Midbrain (tissue), 1 donor: ENCODE results near the gene ONECUT2.
"Not testable (repeated sequence)": the region's sequence is repeated elsewhere in the genome, so short reads cannot be mapped to it uniquely, and the experiment has no call there.

Experiments used
- DNase-seq: peaks from one replicate; lab custom pipeline; 2025; lab: John Stamatoyannopoulos, UW

ONECUT2 gene

GRCh38 chr18:57434536-57435494, at the start of gene ONECUT2:
Gene ONECUT2, plus strand, starts transcription at chr18:57435374. Its CDS starts 343 bp downstream, at chr18:57435717.
- DNase-seq = peak; percentile 84

DNA sequence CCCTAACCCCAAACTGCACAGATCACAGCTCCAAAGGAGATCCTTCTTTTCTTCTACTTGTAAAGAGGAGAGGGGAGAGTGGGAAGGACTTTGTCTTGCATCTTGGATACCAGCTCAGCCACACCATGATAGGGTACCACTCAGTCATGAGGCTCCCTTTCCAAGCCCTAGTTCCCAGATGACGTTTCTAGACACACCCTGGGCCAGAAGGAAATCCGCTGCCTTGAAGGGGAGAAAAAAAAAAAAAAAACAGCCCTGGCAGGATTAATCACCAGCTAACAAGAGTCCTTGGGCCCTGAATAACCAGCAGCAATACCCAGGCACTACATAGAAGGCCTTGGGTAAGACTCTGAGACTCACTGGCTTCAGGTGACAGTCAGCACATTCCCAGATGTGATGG, 45.9 kb upstream of the ONECUT2 start:
- no peak for DNase-seq

DNA sequence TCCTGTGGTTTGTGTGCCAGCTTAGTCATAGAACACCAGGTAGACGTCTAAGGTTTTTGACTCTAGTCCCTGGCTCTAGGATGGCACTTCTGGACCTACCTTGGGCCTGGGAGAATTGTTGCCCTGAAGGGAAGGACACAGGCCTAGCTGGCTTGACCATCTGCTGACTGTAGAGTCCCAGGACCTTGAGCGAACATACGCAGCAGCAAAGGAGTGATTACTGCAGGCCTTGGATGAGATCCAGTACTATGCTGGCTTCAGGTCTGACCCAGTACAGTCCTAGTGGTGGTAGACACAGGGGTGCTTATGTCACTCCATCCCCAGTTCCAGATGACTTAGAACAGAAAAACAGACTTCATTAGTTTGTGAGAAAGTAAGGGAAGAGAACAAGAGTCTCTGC, 45.1 kb upstream of the ONECUT2 start:
- no peak for DNase-seq

DNA sequence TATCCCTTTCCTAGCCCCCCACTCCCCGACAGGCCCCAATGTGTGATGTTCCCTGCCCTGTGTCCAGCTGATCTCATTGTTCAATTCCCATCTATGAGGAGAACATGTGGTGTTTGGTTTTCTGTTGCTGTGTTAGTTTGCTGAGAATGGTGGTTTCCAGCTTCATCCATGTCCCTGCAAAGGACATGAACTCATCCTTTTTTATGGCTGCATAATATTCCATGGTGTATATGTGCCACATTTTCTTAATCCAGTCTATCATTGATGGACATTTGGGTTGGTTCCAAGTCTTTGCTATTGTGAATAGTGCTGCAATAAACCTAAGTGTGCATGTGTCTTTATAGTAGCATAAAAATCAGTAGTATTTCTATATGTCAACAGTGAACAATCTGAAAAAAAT, 40.4 kb upstream of the ONECUT2 start:
- DNase-seq = not testable (repeated sequence)

- not testable (repeated sequence) for DNase-seq
Measured at GRCh38 chr18:57396831-57397230, 38.3 kb upstream of the ONECUT2 start.

GRCh38 chr18:57397440-57398132, 37.6 kb upstream of the ONECUT2 start:
- DNase-seq = no peak

- DNase-seq = no peak
Measured at GRCh38 chr18:57404345-57404744, 30.8 kb upstream of the ONECUT2 start.

DNA sequence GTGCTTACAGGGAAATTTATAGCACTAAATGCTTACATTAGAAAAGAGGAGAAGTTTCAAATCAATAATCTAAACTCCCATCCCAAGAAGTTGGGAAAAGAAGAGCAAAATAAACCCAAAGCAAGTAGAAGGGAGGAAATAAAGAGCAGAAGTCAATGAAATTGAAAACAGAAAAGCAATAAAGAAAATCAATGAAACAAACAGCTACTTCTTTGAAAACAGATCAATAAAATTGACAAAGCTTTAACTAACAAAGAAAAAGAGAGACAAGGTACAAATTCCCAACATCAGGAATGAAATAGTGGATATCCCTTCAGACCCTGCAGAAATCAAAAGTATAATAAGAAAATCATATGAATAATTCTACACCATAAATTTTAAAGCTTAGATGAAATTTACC, 25.5 kb upstream of the ONECUT2 start:
- no peak for DNase-seq

DNA sequence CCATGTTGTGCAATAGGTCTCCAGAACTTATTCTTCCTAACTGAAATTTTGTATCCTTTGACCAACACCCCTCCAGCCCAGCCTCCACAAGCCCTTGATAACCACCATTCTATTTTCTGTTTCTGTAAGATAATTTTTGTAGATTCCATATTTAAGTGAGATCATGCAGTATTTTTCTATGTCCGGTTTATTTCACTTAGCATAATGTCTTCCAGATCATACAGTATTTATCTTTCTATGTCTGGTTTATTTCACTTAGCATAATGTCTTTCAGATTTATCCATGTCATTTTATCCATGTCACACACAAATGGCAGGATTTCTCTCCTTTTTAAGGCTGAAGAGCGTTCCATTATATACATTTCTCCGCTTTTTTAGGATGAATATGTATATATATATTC, 24.4 kb upstream of the ONECUT2 start:
- DNase-seq = no peak

- no peak for DNase-seq
Measured at GRCh38 chr18:57416542-57416941, 18.6 kb upstream of the ONECUT2 start.

DNA sequence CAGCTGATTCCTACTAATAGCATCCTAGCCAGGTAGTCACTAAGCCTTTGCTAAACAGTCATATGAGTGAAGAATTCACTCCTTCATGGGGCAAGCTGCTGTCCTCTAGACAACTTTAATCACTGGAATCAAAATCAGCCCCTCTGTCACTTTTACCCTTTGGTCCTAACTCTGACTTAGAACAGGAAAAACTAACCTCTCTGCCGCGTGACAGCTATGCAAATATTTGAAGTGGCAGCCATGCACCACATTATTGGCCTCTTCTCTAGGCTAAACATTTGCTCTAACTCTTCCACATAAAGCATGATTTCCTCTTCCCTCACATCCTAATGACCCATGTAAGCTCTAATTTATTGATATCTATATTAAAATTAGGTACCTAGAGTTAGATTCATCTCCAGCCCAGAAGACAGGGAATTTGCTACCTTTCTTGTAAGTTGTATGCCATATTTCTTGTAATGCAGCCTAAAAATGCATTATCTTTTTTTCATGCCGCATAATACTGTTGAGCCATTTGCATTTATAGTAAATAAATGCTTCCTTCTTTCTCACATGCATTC, 12.8 kb upstream of the ONECUT2 start:
- DNase-seq = no peak

DNA sequence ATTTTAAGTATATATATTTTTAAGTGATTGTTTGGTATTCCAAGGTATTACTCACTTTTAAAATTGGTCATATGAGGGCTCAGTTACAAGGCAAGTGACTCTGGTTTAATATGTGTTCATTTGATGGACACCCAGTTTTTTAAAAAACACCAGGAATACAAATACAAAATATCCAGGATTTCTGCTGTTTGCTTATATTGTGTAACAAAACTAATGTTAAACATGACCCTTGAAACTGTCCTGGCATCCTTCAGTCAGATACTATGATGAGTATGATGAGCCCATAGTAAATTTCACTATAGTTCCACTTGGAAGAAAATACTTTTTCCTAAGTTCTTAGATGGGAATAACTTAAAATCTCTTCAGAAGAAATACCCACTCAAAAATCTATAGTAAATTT, 11.4 kb upstream of the ONECUT2 start:
- DNase-seq = no peak

- no peak for DNase-seq
Measured at GRCh38 chr18:57425096-57425495, 10.1 kb upstream of the ONECUT2 start.

GRCh38 chr18:57426187-57426586, 9.0 kb upstream of the ONECUT2 start:
- DNase-seq = no peak

DNA sequence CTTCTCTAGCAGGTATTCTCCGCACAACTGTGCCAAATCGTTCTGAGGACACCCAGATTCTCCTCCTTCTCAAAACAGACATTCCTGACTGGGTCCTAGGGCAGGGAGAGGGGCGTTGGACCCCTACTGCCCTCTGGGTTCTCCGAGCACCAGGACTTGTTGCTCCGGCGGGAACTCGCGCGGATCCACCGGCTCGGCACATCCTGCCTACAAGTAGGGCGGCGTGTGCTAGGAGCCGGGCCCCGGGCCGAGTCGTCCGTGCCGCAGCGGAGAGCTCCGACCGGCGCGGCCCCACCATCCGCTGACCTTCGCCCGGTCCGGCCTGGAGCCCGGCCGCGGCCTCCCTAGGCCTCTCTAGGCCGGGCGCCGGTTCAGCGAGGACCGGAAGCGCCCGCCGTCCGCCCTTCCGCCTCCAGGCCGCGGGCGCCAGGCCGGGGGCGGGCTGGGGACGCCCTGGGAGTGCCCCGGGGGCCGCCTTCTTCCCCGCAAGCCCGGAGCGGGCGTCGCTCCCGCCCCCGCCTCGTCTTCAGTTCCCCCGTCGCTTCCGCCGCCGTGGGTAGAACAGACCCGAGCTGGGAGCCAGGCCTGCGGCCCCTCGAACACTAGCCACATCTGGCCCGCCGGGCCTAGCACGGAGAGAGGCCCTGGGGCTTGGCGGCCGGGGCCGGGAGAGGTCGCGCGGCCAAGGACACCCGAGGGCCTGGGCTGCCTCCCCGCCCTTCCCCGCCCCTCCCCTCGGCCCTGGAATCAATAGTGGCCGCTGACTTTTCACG, 7.6 kb upstream of the ONECUT2 start:
- DNase-seq = no peak

- DNase-seq = no peak
Measured at GRCh38 chr18:57428221-57429150, 6.7 kb upstream of the ONECUT2 start.

- DNase-seq = no peak
Measured at GRCh38 chr18:57429167-57430078, 5.8 kb upstream of the ONECUT2 start.

GRCh38 chr18:57430079-57431001, 4.8 kb upstream of the ONECUT2 start:
- no peak for DNase-seq

DNA sequence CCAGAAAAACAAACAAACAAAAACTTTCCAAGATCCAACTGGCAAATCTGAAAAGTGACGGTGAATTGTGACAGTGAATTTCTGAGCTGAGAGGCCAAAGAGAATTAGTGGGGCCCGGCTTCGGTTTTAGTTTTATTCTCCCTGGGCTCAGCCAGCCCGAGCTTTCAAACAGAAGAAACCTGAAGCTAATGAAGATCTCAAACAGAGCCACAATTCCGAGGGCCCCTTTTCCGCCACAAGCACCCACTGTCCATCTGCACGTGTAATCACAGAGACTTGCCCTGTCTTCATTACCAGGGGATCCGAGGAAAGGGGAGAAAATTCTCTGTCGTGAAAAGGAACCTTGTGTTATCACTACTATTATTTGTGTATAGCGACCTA, 4.2 kb upstream of the ONECUT2 start:
- DNase-seq = no peak
